ENCODE data around the gene INO80D.
"Not testable (repeated sequence)": the region's sequence is repeated elsewhere in the genome, so short reads cannot be mapped to it uniquely, and the experiment has no call there.

- TF ChIP-seq EZH2 (IDR thresholded peaks at IDR 0.05; ENCODE audit: insufficient read depth, low read length); CTCF (IDR thresholded peaks at IDR 0.05; ENCODE audit: insufficient read depth, low read depth, low read length): not testable (repeated sequence)
These were observed 52.5 kb downstream of the INO80D start for GRCh38 chr2:206033452-206033851.

Data from astrocyte (in vitro differentiated cells and primary cell).